ENCODE data around the gene TIMM44.

The TIMM44 gene

GRCh38 chr19:7914598-7915045, 28.8 kb downstream of the TIMM44 start, which contains the start of gene TGFBR3L:
TGFBR3L (plus strand) TSS chr19:7914830.
- no peak for DNase-seq (ENCODE audit: low read depth in 3 of 3)

GRCh38 chr19:7914099-7914498, 29.4 kb downstream of the TIMM44 start:
- DNase-seq (ENCODE audit: low read depth in 3 of 3): no peak

DNA sequence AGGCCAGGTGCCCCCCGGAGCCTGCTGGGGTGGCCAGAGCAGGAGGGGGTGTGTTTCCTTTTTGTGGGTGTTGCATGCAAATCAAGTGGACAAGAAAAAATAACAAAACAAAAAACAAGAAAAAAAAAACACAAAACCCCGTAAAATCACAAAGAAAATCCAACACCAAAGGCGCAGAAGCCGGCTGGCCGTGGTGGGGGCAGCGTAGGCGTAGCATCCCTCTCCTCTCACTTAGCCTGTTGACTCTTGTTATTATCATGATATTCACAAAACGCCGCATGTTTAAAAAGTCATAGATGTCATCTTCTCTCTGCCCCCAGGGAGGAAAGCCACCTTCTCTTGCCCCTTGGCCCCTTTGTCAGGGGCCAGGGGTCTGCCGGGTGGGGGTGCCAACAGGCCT, 29.8 kb downstream of the TIMM44 start:
- no peak for DNase-seq (ENCODE audit: low read depth in 3 of 3)

- no peak for DNase-seq (ENCODE audit: low read depth in 3 of 3)
Observed at GRCh38 chr19:7912697-7913564, 30.5 kb downstream of the TIMM44 start.

DNA sequence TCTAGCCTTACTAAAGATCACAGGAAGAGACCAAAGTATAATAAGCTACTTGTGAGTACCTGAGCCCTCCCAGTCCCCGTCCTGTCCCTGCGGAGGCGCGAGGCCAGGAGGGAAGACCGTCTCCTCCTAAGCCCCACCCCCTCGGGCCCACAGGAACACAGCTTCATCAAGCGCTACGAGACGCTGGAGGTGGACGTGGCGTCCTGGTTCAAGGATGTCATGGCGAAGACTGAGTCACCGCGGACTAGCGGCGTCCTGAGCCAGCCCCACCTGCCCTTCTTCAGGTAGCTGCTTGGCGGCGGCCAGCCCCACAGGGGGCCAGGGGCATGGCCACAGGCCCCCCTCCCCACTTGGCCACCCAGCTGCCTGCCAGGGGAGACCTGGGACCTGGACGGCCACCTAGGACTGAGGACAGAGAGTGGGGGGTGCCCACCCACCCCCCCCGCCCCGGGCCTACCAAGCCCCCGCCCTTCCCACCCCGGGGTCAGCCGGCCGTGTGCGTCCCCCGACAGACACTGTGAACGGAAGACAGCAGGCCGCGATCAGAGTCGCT, 31.2 kb downstream of the TIMM44 start:
- DNase-seq (ENCODE audit: low read depth in 3 of 3): no peak

- DNase-seq (ENCODE audit: low read depth in 3 of 3): no peak
Observed at GRCh38 chr19:7911508-7912143, 31.8 kb downstream of the TIMM44 start.

GRCh38 chr19:7910321-7911161, 32.9 kb downstream of the TIMM44 start:
- DNase-seq (ENCODE audit: low read depth in 3 of 3): no peak

- DNase-seq (ENCODE audit: low read depth in 3 of 3): no peak
Observed at GRCh38 chr19:7909471-7910067, 33.9 kb downstream of the TIMM44 start.

- no peak for DNase-seq (ENCODE audit: low read depth in 3 of 3)
Observed at GRCh38 chr19:7908742-7909461, 34.6 kb downstream of the TIMM44 start.

GRCh38 chr19:7908078-7908699, 35.3 kb downstream of the TIMM44 start:
- no peak for DNase-seq (ENCODE audit: low read depth in 3 of 3)

DNA sequence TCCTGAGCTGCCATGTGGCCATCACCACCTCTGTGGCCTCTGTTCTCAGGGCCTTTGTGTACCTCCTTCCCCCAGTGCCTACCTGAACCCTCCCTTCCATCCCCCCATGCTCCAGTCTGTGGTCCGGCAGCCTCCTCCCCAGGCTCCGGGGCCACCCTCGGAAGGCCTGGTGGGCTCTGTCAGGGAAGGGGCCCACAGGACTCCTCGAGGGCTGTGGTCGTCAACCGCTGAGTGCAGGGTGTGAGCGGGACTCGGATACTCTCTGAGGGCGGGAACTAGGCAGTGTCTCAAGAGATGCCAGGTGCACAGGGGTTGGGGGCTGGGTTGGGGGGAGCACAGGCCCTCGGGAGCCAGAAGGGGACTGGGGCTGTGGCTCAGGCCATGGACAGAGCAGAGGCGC, 35.9 kb downstream of the TIMM44 start:
- no peak for DNase-seq (ENCODE audit: low read depth in 3 of 3)

GRCh38 chr19:7907122-7907521, 36.3 kb downstream of the TIMM44 start:
- DNase-seq (ENCODE audit: low read depth in 3 of 3): no peak

DNA sequence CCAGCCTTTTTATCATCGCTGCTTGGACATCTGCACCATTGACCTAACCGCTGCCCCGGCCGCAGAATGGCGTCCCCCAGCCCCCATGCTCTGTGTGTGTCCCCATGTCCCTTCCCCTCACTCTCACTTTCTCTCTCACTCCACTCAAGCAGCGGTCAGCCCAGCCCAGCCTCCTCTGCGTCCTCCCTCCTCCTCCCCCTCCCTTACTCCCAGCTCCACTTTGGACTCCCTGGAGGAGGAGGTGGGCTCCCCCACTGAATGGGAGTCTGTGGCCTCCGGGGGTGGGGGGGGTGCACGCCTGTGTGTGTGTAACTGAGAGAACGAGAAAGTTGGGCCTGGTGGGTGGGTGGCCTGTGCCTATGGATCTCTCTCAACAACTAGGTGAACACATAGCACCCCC, 37.6 kb downstream of the TIMM44 start:
- no peak for DNase-seq (ENCODE audit: low read depth in 3 of 3)

DNA sequence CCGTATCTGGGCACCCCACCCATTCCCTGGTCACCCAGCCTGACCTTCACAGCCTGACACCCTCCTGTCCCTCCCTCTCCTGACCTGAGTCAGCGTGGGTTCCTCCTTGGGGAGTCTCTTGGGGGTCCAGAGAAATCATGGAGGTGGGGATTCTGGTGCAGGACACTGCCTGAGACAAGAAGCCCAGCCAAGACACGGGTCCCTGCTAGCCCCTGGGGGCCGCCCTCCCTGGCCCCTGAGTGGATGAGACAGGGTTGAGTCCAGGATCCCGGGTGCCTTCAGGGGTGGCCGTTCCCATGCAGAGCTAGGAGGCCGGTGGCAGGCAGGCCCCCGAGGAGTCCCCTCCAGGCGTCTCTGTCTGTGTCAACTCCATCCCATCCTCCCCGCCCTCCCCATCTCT, 38.2 kb downstream of the TIMM44 start:
- DNase-seq (ENCODE audit: low read depth in 3 of 3): no peak

- DNase-seq (ENCODE audit: low read depth in 3 of 3): peak in 1 of 3 donors; percentile 61
Observed at GRCh38 chr19:7904074-7905020, 39.1 kb downstream of the TIMM44 start.

- DNase-seq (ENCODE audit: low read depth in 3 of 3): peak; percentile 100
Observed at GRCh38 chr19:7903244-7904073, 40.0 kb downstream of the TIMM44 start, which contains the start of gene MAP2K7. MAP2K7 (plus strand) TSS chr19:7903877; CDS start chr19:7903945, 68 bp downstream.

DNA sequence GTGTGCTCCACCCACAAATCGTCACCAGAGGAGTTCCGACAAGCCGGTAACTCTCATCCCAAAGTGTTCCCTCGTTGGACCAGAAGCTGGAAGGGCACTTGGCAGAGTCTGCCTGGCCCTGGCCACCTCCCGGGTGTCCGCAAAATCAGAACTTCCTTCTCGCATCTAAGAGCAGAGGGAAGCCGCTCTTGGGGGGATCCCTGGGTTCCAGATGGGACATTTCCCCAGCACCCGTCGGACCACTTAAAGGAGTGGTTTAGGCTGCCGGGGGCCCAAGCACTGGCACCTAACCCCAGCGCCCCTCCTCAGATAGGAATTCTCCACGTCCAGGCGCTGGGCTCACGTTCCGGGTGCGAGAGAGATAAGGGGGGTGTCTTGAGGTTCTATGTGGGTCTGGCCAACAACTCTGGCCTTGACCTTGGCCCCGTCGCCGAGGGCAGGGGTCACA, 40.6 kb downstream of the TIMM44 start:
- no peak for DNase-seq (ENCODE audit: low read depth in 3 of 3)

- DNase-seq (ENCODE audit: low read depth in 3 of 3): no peak
Observed at GRCh38 chr19:7901337-7901736, 42.1 kb downstream of the TIMM44 start.

Measured in stimulated activated CD4-positive, alpha-beta T cell treated with anti-CD3 and anti-CD28 coated beads, TNF-alpha, amount 100 ng/mL, for 48 hours (primary cell).